ENCODE measurements around the gene SMYD3.

- TF ChIP-seq, protein P1, sequence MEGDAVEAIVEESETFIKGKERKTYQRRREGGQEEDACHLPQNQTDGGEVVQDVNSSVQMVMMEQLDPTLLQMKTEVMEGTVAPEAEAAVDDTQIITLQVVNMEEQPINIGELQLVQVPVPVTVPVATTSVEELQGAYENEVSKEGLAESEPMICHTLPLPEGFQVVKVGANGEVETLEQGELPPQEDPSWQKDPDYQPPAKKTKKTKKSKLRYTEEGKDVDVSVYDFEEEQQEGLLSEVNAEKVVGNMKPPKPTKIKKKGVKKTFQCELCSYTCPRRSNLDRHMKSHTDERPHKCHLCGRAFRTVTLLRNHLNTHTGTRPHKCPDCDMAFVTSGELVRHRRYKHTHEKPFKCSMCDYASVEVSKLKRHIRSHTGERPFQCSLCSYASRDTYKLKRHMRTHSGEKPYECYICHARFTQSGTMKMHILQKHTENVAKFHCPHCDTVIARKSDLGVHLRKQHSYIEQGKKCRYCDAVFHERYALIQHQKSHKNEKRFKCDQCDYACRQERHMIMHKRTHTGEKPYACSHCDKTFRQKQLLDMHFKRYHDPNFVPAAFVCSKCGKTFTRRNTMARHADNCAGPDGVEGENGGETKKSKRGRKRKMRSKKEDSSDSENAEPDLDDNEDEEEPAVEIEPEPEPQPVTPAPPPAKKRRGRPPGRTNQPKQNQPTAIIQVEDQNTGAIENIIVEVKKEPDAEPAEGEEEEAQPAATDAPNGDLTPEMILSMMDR (IDR thresholded peaks at IDR 0.05), result no peak
- no peak for TF ChIP-seq POLR2A (IDR thresholded peaks at IDR 0.05)
Measured at GRCh38 chr1:245972476-245972875, 534.6 kb downstream of the SMYD3 start.
